22Rv1 (cell line): Measurements from ENCODE around the gene ETV3L.

Source experiments
- CTCF ChIP-seq: fragments of 450-650 bp; IDR thresholded peaks from 2 replicates; pipeline ENCODE4 v1.5.1; 2017; ENCODE audit warnings: mild to moderate bottlenecking
- ZFX ChIP-seq: fragments of 450-650 bp; IDR thresholded peaks from 2 replicates; pipeline ENCODE4 v1.6.1; 2017; ENCODE audit warnings: antibody characterized with exemption, borderline replicate concordance

- TF ChIP-seq CTCF (no peak), ZFX (no peak)
Observed at GRCh38 chr1:157141212-157141855, 41.7 kb upstream of the ETV3L start.
